ENCODE results near the gene ADARB1. TPM values are rescaled to one million over a fixed set of nuclear protein-coding genes. Genes with fewer than 3 reads are reported as not detected.

ADARB1 gene
- total and polyA plus RNA-seq, 2 of the 8 experiments (the other 6 are each of a cell fraction or from before 2014, with no cell fraction given), result 4.7 to 14.9 TPM

DNA sequence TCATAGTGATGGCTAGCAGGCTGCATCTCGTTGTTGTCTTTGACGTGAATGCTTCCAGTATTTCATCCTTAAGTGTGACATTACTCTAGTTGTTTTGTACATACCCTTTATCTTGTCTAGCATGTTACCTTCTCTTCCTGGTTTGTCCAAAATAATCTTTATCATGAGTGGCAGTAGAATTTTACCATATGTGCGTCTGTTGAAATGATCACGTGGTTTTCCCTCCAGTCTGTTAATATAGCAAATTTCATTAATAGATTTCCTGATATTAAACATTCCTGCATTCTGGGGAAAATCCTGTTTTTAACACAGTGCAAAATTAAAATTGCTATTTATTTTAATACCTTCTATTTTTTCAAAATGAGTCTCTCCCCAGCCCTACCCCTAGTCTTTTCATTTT lies 15.6 kb downstream of the ADARB1 start:
- Histone ChIP-seq H4K5ac (ENCODE audit: insufficient read length, low read depth, low read length) (no peak overlapping the region), H3K27ac (ENCODE audit: low read depth, low read length) (no peak overlapping the region), H4K8ac (ENCODE audit: extremely low read depth, insufficient read depth, low read length) (no peak overlapping the region), H3K79me1 (ENCODE audit: low read depth, low read length) (peaks cover 4% of the 10 kb centered on the region; the same call in 1 of the 2 replicates), H2BK20ac (ENCODE audit: low read length) (no peak overlapping the region), H4K20me1 (replicated peaks in 1 of 2; ENCODE audit: control insufficient read depth in 1 of 2, insufficient read depth in 2 of 2, low read length in 2 of 2) (peaks cover 0 to 1% of the 10 kb centered on the region in 2 experiments), H3K14ac (ENCODE audit: insufficient read length) (no peak overlapping the region), H2BK12ac (ENCODE audit: low read depth, low read length) (no peak overlapping the region), H2BK15ac (ENCODE audit: low read length) (no peak overlapping the region), H2AK5ac (ENCODE audit: low read depth, low read length) (no peak overlapping the region), H3K18ac (ENCODE audit: extremely low read depth, low read length) (no peak overlapping the region), H3K23ac (ENCODE audit: insufficient read length) (no peak overlapping the region), H3K4me1 (replicated peaks in 1 of 4; ENCODE audit: control insufficient read depth in 3 of 4, insufficient read depth in 4 of 4, low read length in 3 of 4) (no peaks in the 10 kb centered on the region; a peak in 1 of 7 replicates), H3K9ac (replicated peaks in 1 of 4; ENCODE audit: extremely low read depth in 1 of 4, low read depth in 3 of 4, low read length in 3 of 4) (no peak overlapping the region), H3K23me2 (ENCODE audit: low read depth, low read length) (no peaks in the 10 kb centered on the region), H3K79me2 (ENCODE audit: control insufficient read depth in 1 of 2, insufficient read depth in 2 of 2, low read length in 2 of 2) (0 out of 4 replicates have a peak, but pooled peaks cover 0 to 8% of the 10 kb centered on the region in 2 experiments), H2AFZ (ENCODE audit: low read length) (no peak overlapping the region), H3K4ac (replicated peaks; ENCODE audit: insufficient read length, low read depth, low read length) (no peak overlapping the region), H3K9me3 (ENCODE audit: insufficient read depth in 2 of 2, low read depth in 1 of 2, low read length in 1 of 2) (no peaks in the 10 kb centered on the region), H3K27me3 (replicated peaks in 1 of 4; ENCODE audit: control insufficient read depth in 3 of 4, extremely low read depth in 1 of 4, insufficient read depth in 3 of 4, low read length in 3 of 4) (no peaks in the 10 kb centered on the region; a peak in 1 of 7 replicates), H2BK120ac (replicated peaks; ENCODE audit: low read depth, low read length) (no peak overlapping the region), H3K4me3 (ENCODE audit: extremely low read depth in 1 of 4, insufficient read depth in 2 of 4, low read depth in 3 of 4, low read length in 4 of 4) (no peak overlapping the region), H4K91ac (replicated peaks; ENCODE audit: insufficient read length, low read length) (no peak overlapping the region), H3K36me3 (ENCODE audit: control insufficient read depth in 2 of 4, insufficient read depth in 4 of 4, low read length in 3 of 4) (no peaks in the 10 kb centered on the region), H2BK5ac (ENCODE audit: low read depth, low read length) (no peak overlapping the region), H3K56ac (replicated peaks; ENCODE audit: insufficient read length, low read depth, low read length) (no peak overlapping the region), H3K4me2 (ENCODE audit: insufficient read depth in 1 of 2, low read depth in 2 of 2, low read length in 2 of 2) (no peak overlapping the region)
- 92% methylated on average over 4 of the region's 4 CpGs; no CpG with 5 or more reads in 1 of the 2 experiments for WGBS, 2 experiments (ENCODE audit: extremely low coverage in 1 of 2, insufficient coverage in 1 of 2, insufficient read length in 1 of 2, insufficient replicate concordance in 2 of 2, low coverage in 1 of 2, low lambda C conversion rate in 2 of 2, missing lambda C conversion rate in 1 of 2)
- ChIA-PET CTCF (ENCODE audit: partially characterized antibody) (interaction anchor here (1.1 to 3.4 kb wide), 4 partner anchors 9 to 47 kb away, joined by 3 to 16 read pairs (median 6); no protein-coding TSS in a partner anchor), POLR2A (ENCODE audit: partially characterized antibody) (no interaction called here)
- DNase-seq (ENCODE audit: low read depth in 1 of 2, low spot score in 2 of 2) (no peak), FAIRE-seq (no peak)
- TF ChIP-seq SP1 (IDR thresholded peaks at IDR 0.05; ENCODE audit: low read depth, low read length), result no peak
- no peak for TF ChIP-seq KDM5A (IDR thresholded peaks at IDR 0.05; ENCODE audit: low read length)
- TF ChIP-seq E2F6 (IDR thresholded peaks at IDR 0.05), result no peak
- TF ChIP-seq SIX5 (IDR thresholded peaks at IDR 0.05; ENCODE audit: low read depth, low read length), result no peak
- TF ChIP-seq RFX5 (IDR thresholded peaks at IDR 0.05; ENCODE audit: borderline replicate concordance, low read depth, low read length), result no peak
- no peak for TF ChIP-seq RNF2 (IDR thresholded peaks at IDR 0.05; ENCODE audit: borderline replicate concordance, low read depth, low read length, missing control alignments, poor library complexity, severe bottlenecking)
- TF ChIP-seq JUN (IDR thresholded peaks at IDR 0.05; ENCODE audit: low read depth, low read length), result no peak
- no peak for TF ChIP-seq FOSL1 (IDR thresholded peaks at IDR 0.05; ENCODE audit: insufficient read depth, low read depth, low read length)

Measured in H1 (cell line).